Measurements from ENCODE around the gene DNASE1L2.

DNASE1L2 gene, protein sequence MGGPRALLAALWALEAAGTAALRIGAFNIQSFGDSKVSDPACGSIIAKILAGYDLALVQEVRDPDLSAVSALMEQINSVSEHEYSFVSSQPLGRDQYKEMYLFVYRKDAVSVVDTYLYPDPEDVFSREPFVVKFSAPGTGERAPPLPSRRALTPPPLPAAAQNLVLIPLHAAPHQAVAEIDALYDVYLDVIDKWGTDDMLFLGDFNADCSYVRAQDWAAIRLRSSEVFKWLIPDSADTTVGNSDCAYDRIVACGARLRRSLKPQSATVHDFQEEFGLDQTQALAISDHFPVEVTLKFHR

DNA sequence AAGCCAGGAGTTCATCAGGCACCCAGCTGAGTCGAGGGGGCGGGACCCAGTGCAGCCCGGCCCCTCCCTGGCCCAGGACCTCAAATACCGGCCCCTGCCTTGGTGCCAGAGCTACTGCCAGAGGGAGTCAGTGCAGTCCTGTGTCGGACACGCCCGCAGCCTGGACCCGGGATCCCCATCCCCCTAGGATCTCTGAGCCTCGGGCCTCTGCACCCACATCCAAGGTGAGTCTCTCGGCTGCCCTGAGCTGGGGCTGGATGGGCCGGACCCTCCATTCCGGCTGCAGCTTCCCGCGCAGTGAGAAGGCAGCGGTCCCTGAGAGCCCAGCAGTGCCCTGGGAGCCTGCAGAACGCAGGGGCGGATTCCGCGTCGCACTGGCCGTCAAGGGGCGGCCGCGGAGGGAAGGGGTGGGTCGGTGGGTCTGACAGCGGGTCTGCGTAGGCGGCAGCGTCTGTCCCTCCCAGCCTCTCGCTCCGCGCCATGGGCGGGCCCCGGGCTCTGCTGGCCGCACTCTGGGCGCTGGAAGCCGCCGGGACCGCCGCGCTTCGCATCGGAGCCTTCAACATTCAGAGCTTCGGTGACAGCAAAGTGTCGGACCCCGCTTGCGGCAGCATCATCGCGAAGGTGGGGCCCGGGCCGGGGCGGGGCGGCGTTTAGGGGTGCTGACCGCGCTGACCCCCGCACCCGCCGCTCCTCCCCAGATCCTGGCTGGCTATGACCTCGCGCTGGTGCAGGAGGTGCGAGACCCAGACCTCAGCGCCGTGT lies at the start of gene DNASE1L2:
DNASE1L2 (plus strand) TSS at position 108 of the 765 bp plus-strand sequence; CDS start at position 481, 373 bp downstream.
- no peak for DNase-seq (ENCODE audit: low read depth, low spot score)
- H3K27ac ChIP-seq: no peak within 1 kb of the TSS

DNA sequence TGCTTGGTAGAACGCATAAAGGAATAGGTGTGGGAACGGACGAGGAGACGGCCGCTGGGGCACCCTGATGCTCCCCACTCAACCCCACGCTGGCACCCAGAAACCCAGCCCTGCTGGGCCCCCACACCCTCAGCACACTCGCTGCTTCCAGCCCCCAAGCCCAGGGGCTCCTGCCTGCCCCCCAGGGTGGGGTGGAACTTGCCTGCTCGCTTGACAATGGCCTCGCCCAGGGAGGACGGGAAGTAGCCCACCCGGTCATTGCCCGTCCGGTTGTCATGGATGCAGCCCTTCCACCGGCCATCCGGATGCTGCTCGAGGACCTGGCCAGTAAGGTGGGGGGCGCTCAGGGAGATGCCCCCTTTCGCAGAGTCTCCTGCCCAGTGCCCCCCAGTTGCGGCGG lies 49.7 kb upstream of the DNASE1L2 start:
- H3K27ac ChIP-seq: no peak overlapping the region
- DNase-seq (ENCODE audit: low read depth, low spot score): no peak

DNA sequence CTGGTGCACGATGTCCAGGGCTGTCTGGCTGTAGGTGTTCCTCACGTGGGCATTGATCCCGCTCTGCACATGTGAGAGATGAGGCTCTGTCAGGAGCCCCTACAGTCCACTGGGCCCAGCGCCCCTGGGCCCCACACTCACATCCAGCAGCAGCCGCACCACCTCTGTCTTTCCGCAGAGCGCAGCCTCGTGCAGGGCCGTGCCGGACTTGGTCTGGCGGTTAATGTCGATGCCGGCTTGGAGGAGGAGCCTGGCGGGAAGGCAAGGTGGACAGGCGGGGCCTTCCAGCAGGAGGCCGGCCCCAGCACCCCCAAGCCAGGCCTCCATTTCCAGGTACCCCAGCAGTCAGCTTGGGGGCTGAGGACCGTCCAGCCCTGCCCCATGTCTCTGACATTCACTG lies 49.0 kb upstream of the DNASE1L2 start:
- H3K27ac ChIP-seq: no peak overlapping the region
- no peak for DNase-seq (ENCODE audit: low read depth, low spot score)

DNA sequence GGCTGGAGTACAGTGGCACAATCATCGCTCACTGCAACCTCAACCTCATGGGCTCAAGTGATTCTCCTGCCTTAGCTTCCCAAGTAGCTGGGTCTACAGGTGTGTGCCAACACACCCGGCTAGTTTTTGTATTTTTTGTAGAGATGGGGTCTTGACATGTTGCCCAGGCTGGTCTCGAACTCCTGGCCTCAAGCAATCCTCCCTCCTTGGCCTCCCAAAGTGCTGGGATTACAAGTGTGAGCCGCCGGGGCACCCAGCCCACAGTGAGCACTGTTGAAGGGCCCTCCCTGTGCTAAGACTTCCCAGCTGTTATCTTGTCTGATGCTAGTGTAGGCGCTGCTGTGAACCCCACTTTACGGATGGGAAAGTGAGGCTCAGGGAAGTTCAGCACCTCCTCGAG lies 47.8 kb upstream of the DNASE1L2 start:
- H3K27ac ChIP-seq: no peak overlapping the region
- DNase-seq (ENCODE audit: low read depth, low spot score): no peak

DNA sequence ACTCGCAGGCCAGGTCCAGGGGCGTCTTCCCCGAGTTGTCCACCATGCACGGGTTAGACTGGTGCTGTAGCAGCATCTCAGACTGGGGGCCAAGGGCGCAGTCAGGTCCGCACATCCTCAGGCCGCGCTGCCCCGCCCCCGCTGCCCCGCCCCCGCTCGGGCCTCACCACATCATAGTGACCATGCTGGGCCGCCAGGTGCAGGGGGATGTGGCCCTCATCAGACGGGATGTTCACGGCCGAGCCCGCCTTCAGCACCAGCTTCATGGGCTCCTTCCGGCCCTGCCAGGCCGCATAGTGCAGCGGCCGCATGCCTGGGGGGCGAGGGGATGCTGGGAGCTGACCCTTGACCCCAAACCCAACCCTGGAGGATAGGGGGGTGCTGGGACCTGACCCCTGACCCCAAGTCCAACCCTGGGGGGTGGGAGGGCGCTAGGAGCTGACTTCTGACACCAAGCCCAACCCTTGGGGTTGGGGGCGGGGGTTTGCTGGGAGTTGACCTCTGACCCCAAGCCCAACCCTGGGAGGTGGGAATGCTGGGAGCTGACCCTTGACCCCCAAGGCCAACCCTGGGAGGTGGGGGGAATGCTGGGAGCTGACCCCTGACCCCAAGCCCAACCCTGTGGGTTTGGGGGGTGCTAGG lies 46.9 kb upstream of the DNASE1L2 start:
- H3K27ac ChIP-seq: no peak overlapping the region
- DNase-seq (ENCODE audit: low read depth, low spot score): no peak

DNA sequence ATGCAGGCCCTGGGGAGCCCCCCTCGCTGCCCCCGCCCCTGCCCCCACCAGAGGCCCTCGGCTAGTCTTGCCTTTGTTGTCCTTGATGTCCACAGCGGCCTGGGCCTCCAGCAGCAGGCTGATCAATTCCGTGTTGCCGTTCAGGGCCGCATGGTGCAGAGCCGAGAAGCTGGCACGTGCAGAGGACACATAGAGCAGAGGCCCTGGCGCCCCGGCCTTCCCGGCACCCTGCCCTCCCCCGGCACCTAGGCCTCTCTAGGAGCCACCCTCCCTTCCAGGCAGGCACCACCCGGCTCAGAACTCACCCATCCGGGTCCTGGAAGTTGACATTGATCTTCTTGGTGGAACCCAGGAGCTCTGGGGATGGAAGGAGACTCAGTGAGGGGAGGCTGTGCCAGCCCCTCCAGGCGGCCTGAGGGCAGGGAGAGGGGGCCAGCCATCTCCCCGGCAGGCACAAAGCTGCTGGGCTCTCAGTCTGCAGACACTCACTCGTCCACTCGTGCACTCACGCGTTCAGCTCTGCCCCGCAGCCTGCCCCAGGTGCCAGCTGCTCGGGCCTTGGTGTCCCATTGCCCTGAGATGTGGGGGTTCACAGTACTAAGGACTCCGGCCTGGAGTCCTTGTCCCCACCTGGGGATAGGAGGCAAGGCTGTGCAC lies 46.1 kb upstream of the DNASE1L2 start:
- DNase-seq (ENCODE audit: low read depth, low spot score): no peak
- no peak overlapping the region for H3K27ac ChIP-seq

DNA sequence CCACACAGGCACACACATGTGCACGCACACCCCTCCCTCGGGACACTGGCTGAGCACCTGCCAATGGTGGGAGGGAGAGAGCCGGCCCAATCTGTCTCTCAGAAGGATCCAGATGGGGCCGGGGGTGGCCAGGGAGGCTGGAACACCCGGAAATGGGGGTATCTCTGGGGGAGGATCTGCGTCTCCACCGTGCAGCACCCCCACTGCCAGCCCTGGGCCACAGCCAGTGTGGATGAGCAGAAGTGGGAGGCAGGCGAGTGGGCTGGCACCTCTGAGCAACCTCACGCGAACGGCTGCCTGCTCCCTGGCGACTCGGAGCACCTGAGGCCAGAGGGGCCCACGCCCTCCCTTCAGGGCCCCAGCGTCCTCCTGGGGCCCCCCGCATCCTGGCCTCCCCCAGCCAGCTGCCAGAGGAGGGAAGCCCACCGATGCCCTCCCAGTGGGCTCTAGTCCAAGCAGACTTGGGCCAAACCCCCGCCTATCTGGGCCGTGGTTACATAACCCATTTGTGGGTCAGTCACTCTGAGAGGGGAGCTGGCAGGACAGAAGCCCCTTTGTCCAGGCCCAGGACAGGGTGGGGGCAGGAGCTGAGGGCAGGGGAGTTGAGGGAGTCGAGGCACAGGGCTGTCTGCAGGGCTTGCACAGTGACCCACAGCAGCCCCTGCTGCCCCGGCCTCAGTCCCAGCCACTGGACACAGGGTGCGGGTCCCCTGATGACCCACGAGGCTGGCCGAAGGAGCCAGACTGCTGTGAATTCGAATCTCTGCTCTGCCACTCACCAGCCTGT lies 45.4 kb upstream of the DNASE1L2 start:
- no peak overlapping the region for H3K27ac ChIP-seq
- DNase-seq (ENCODE audit: low read depth, low spot score): no peak

DNA sequence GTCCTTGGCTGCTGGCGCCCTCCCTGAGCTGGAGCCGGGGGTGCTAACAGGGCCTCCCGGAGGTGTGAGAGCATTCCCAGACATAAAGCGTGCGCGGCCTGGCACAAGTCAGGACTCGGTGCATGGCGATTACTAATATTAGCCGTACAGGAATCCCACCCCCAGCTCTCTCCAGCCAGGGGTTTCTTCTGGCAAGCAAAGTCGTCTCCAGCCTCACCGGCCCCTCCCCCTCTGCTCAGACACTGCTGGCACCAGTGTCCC lies 44.9 kb upstream of the DNASE1L2 start:
- no peak for DNase-seq (ENCODE audit: low read depth, low spot score)
- H3K27ac ChIP-seq: no peak overlapping the region

DNA sequence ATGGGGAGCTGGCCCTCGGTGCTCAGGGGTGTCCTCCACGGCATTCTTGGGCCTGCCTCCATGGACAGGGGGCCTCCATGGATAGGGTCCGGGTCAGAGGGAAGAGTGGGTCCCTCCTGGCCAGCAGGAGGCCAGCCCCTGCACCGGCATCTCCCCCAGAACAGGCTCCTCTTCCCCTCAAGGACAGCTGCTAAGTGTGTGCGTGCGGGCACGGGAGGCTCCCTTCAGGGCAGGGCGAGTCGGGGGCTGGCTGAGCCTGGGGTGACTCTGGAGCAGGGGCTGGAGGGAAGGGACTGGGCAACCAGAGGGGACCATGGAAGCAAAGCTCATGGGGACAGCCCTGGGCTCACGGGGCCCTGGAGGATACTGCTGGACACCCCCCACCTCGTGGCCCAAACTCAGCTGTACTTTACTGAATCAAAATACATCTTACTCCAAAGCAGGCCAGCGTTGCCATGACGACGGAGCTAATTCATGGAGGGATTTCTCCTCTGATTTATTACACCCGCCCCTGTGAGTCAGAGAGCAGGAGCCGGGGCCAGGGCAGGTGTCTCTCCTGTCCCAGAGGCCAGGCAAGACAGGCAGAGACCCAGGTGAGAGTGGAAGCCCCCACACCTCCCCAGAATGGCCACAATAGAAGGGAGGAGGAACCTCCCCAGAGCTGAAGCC lies 41.9 kb upstream of the DNASE1L2 start:
- H3K27ac ChIP-seq: no peak overlapping the region
- no peak for DNase-seq (ENCODE audit: low read depth, low spot score)

DNA sequence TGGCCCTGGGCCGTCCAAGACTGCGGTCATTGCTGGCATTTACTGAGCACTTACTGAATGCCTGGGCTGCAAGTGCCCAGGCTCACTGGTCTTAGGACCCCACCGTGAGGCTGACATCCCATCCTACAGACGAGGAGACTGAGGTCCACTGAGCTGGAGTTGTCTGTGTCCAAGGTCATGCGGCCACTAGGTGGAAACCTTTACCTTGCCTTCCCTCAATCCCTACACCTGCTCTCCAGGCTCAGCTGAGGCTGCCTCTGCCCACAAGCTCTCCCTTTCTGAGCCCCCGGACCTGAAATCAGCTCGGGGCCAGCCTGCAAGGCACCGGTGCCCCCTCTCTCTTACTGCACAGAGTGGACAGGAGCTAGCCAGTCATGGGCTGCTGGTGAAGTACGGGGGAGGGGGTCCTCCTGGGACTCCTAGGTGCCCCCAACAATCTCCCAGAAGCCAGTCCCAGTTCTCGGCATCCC lies 41.4 kb upstream of the DNASE1L2 start:
- DNase-seq (ENCODE audit: low read depth, low spot score): peak; percentile 24
- H3K27ac ChIP-seq: no peak overlapping the region

DNA sequence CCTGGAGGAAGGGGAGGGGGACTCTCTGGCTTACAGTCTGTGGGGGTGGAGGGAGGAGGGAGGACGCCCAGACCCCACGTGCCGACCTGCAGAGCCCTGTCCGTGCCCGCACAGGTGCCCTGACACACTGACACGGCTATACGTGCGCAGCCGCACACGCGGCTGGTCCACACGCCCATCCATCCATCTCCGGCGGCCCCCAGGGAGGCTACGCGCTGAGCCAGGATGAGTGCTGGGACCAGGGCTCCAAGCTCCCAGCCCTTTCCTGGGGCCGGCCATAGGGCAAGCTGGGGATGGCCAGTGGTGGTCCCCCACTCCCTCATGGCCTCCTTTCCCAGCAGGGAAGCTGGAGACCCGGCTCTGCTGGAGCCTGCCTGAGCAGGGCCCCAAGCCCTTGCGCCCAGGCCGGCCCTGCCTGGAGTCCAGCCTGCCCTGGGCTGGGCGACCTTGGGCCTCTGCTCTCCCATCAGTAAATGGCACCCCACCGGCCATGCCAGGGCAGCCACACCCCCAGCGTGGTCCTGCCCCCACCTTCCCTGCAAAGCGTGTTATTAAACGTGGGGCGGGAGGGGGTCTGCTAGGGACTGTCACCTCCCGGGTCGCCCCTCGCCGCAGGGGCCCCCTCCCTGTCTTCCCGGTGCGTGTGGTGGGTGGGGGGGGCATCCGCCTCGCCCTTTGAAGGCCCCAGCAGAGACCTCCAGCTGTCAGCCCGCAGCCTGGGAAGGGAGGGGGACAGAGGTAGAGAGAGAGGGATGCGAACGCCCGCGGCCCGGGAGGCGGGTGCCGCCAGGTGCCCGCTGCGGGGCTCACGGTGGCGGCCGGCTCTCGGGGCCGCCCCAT lies 40.7 kb upstream of the DNASE1L2 start:
- H3K27ac ChIP-seq: no peak overlapping the region
- DNase-seq (ENCODE audit: low read depth, low spot score): no peak

DNA sequence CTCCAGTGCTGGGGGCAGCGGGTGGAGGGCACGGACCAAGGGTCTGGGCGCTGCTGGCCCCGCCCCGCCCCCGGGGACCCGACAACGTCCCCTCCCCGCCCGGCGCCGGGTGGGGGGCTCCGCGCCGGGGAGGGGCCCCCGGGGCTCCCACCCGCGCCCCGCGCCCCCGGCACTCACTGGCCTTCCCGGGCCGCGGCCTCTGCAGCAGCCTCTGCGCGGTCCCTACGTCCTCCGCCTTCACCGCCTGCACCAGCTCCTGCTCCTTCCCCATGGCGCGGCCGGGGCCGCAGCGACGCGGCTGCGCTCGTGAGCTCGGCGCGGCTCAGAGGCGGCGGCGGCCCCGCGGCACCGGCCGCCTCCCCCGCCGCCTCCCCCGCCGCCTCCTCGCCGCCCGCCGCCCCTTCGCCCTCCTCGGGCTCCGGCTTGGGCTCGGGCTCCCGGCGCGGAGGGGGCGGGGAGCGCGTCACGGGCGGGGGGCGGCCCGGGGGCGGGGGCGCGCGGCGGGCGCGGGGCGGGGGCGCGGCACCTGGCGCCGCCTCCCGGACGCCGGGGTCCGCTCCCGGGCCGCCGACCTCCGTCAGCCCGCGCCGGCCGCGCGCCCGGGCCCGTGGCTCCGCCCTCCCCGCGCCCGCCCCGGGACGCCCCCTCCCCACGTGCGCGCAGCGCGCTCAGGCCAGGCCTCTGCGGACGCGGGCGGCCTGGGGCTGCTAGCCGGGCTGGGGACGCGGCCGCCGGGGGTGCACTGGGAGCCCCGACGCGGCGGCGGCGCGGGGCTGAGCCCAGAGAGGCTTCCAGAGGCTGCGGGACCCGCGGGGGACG lies 39.9 kb upstream of the DNASE1L2 start, which contains the start of gene CASKIN1:
CASKIN1 (minus strand) TSS at position 444 of the 819 bp plus-strand sequence; CDS start at position 271, 173 bp downstream.
- H3K27ac ChIP-seq: no peak within 1 kb of the TSS
- DNase-seq (ENCODE audit: low read depth, low spot score): no peak

DNA sequence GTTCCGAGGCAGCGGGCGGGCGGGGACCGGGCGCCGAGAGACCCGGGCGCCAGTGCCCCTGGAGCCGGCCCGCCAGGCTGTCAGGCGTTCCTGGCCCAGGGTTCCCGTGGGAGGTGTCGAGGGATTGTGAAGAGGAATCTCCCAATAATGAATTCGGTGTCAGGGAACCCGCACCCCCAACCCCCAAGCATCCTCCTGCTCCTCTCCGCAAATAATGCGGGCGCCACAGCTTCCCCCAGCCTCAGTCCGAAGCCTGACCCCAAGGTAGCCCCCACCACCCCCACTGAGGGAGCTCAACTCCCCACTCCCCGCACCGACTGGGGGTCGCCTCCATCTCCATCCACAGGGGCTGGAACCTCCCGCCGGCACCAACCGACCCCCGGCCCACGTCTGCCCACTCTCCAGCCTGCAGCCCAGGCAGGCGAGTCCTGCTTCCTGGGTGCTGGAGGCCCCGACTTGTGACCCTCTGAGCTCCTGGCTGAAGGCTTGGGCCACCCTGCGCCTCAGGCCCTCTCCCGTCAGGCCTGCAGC lies 39.2 kb upstream of the DNASE1L2 start:
- H3K27ac ChIP-seq: no peak overlapping the region
- no peak for DNase-seq (ENCODE audit: low read depth, low spot score)

DNA sequence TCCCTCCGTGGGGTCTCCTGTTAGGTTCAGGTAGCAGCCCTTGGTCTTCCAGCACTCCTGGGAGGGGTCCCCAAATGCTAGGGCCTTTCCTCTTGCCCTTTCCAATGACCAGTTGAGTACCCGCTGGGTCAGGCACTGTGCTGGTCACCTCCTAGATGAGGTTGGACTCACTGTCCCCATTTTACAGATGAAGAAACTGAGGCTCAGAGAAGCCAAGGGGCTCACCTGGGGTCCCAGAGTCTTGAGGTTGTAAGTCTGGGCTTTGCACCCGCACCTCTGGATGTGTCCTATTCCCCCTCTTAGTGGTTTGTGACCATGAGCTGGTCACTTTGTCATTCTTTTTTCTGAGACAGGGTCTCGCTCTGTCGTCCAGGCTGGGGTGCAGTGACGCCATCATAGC lies 38.5 kb upstream of the DNASE1L2 start:
- no peak overlapping the region for H3K27ac ChIP-seq
- DNase-seq (ENCODE audit: low read depth, low spot score): no peak

DNA sequence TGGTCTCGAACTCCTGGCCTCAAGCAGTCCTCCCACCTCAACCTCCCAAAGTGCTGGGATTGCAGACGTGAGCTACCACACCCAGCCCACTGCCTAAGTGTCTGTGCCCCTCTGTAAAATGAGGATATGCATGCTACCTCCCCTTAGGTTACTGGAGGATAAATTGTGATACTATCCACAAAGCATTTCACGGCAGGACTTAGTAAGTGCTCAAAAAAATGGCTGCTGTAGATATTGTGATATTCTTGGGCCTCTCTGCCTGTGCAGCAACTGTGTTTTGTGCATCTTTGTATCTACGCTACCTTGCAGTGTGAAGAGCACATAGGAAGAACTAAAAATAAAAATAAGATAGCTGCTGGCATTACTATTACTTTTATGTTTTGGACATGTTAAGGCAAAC lies 38.0 kb upstream of the DNASE1L2 start:
- DNase-seq (ENCODE audit: low read depth, low spot score): no peak
- no peak overlapping the region for H3K27ac ChIP-seq

DNA sequence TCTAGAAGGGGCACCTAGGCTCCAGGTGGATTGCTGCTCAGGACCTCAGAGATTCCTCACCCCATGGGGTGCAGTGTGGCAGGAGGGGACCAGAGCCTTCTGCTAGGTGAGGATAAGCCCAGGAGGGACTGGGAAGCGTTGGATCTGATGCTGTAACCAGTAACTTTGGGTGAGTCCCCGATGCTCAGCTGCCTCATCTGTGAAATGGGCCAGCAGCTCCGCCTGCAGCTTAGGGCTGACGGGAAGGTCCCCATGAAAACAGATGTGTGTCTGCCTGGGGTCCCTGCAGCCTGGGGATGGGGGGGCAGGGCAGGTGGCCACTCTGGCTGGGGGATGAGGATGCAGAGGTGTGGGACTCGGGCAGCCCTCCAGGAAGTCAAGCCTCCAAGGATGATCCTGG lies 37.1 kb upstream of the DNASE1L2 start:
- H3K27ac ChIP-seq: no peak overlapping the region
- DNase-seq (ENCODE audit: low read depth, low spot score): no peak

DNA sequence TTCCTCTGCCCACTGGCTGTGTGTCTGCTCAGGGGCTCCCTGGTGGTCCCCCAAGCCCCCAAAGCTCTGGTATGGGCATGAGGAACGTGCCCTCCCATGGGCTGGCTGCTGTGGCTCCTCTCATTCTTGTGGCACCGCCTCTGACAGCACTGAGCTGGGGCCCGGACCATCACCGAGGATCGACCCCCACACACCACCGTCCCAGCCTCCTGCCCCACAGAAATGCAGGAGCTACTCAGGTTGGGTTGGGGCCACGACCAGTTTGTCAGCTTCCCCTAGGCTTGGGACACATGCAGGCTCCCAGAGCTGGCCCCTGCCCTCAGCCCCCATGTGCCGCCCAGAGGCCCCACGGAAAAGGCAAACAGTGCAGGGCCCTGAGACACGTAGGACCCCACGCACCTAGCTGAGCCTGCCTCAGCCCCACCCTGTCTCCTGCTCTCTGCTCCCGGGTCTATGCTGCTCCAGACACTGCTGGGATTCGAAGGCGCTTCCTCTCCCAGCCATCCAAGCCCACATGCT lies 36.6 kb upstream of the DNASE1L2 start:
- no peak for DNase-seq (ENCODE audit: low read depth, low spot score)
- no peak overlapping the region for H3K27ac ChIP-seq

Data from epithelial cell of prostate (primary cell).